ENCODE measurements around the gene PLXNA3. TPM values are rescaled to one million over a fixed set of nuclear protein-coding genes. Genes with fewer than 3 reads are reported as not detected.

PLXNA3 gene
- polyA plus RNA-seq, 1 experiment: 36.0 TPM

- no peak for DNase-seq (ENCODE audit: low read depth)
- Histone ChIP-seq H3K36me3 (ENCODE audit: control insufficient read depth, insufficient read depth, low read length) (peaks cover 13% of the 10 kb centered on the region), H3K27me3 (ENCODE audit: control insufficient read depth, insufficient read depth, low read length) (no peaks in the 10 kb centered on the region), H3K4me3 (ENCODE audit: low read depth, low read length) (no peak overlapping the region)
- ChIA-PET POLR2A (no interaction called here), CTCF (no interaction called here)
- TF ChIP-seq, protein P1, sequence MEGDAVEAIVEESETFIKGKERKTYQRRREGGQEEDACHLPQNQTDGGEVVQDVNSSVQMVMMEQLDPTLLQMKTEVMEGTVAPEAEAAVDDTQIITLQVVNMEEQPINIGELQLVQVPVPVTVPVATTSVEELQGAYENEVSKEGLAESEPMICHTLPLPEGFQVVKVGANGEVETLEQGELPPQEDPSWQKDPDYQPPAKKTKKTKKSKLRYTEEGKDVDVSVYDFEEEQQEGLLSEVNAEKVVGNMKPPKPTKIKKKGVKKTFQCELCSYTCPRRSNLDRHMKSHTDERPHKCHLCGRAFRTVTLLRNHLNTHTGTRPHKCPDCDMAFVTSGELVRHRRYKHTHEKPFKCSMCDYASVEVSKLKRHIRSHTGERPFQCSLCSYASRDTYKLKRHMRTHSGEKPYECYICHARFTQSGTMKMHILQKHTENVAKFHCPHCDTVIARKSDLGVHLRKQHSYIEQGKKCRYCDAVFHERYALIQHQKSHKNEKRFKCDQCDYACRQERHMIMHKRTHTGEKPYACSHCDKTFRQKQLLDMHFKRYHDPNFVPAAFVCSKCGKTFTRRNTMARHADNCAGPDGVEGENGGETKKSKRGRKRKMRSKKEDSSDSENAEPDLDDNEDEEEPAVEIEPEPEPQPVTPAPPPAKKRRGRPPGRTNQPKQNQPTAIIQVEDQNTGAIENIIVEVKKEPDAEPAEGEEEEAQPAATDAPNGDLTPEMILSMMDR (IDR thresholded peaks at IDR 0.05; ENCODE audit: insufficient read depth, low read depth, low read length): no peak
Measured at GRCh38 chrX:154430479-154430878, 27.6 kb upstream of the PLXNA3 start.

DNA sequence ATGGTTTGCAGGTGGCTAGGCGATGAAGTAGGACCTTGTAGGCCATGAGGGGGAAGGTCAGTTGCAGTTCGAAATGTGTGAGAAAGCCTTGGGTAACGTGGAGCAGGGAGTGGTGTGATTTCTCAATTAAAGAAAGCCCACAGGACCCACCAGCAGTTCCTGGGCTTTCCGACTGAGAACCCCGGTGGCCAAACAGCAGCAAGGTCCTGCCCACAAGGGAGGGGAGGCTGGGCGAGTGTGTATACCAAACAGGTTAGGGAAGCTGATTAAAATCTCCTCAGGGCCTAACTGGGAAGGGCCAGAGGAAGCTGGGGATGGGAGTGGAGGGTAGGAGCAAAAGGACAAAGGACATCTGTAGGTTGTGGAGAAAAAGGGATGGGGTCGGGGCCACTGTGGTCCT is 27.2 kb upstream of the PLXNA3 start:
- Histone ChIP-seq H3K36me3 (ENCODE audit: control insufficient read depth, insufficient read depth, low read length) (peaks cover 14% of the 10 kb centered on the region), H3K4me3 (ENCODE audit: low read depth, low read length) (no peak overlapping the region), H3K27me3 (ENCODE audit: control insufficient read depth, insufficient read depth, low read length) (no peaks in the 10 kb centered on the region)
- DNase-seq (ENCODE audit: low read depth): no peak
- ChIA-PET CTCF (no interaction called here), POLR2A (no interaction called here)
- TF ChIP-seq, protein P1 (IDR thresholded peaks at IDR 0.05; ENCODE audit: insufficient read depth, low read depth, low read length): no peak

DNA sequence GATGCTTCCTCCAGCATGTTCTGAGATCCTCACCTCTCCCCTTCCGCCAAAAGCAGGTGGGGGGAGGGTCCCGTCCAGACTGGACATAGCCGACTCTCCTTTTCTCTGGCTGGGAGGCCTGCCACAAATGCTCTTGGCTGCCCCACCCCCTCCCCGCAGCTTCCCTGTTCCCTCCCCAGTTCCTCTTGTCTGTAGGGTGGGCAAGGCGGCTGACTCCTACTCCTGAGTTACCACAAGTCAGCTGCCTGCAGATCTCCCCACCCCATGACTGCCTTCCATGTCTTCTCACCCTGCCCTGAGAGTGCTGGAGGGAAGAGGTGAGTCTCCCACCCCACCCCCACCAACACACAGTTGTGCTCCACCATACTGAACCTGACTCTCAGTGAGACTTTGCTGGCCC is 26.7 kb upstream of the PLXNA3 start:
- Histone ChIP-seq H3K27me3 (ENCODE audit: control insufficient read depth, insufficient read depth, low read length) (no peaks in the 10 kb centered on the region), H3K4me3 (ENCODE audit: low read depth, low read length) (no peak overlapping the region), H3K36me3 (ENCODE audit: control insufficient read depth, insufficient read depth, low read length) (peaks cover 14% of the 10 kb centered on the region)
- CTCF ChIA-PET: no interaction called here
- POLR2A ChIA-PET: no interaction called here
- no peak for DNase-seq (ENCODE audit: low read depth)
- TF ChIP-seq, protein P1 (IDR thresholded peaks at IDR 0.05; ENCODE audit: insufficient read depth, low read depth, low read length): no peak

DNA sequence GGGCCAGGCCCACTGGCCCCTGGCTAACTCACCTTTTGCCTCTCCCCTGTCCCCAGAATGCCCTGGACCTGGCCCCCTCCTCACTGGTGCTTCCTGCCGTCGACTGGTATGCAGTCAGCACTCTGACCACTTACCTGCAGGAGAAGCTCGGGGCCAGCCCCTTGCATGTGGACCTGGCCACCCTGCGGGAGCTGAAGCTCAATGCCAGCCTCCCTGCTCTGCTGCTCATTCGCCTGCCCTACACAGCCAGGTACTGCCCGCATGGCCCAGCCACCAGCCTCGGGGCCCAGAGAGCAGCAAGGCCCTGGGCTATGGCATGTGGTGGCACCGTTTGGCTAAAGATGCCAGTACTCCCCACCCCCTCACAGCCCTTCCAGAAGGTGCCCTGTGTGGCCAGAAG is 25.9 kb upstream of the PLXNA3 start:
- ChIA-PET POLR2A (no interaction called here), CTCF (interaction anchor here (1.6 kb wide), 1 partner anchor 11 kb away, joined by 3 read pairs; no protein-coding TSS in a partner anchor)
- Histone ChIP-seq H3K36me3 (ENCODE audit: control insufficient read depth, insufficient read depth, low read length) (peaks cover 14% of the 10 kb centered on the region), H3K27me3 (ENCODE audit: control insufficient read depth, insufficient read depth, low read length) (no peaks in the 10 kb centered on the region), H3K4me3 (ENCODE audit: low read depth, low read length) (no peak overlapping the region)
- TF ChIP-seq, protein P1 (IDR thresholded peaks at IDR 0.05; ENCODE audit: insufficient read depth, low read depth, low read length): no peak
- DNase-seq (ENCODE audit: low read depth): no peak

DNA sequence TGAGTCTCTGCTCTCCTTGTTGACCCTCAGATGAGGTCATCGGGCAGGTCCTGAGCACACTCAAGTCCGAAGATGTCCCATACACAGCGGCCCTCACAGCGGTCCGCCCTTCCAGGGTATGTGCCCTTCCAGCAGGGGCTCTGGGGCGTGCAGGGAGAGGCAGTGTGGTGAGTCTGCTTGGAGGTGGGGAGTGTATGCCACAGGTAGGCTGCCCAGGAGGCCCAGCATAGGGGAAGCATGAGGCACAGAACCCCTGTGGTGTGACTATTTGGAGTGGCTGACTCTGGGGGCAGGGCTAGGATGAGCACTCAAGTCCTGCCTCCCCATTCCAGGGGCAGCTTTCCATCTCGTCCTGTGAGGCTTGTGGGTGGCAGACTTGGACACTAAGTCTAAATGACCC is 24.5 kb upstream of the PLXNA3 start:
- peaks cover 14% of the 10 kb centered on the region for H3K36me3 ChIP-seq (ENCODE audit: control insufficient read depth, insufficient read depth, low read length)
- H3K4me3 ChIP-seq (ENCODE audit: low read depth, low read length): no peak overlapping the region
- ChIA-PET CTCF (interaction anchor here (1.4 to 1.6 kb wide), 2 partner anchors 13 to 26 kb away, joined by 3 read pairs; no protein-coding TSS in a partner anchor), POLR2A (no interaction called here)
- no peaks in the 10 kb centered on the region for H3K27me3 ChIP-seq (ENCODE audit: control insufficient read depth, insufficient read depth, low read length)
- TF ChIP-seq, protein P1 (IDR thresholded peaks at IDR 0.05; ENCODE audit: insufficient read depth, low read depth, low read length): no peak
- no peak for DNase-seq (ENCODE audit: low read depth)
